Measurements from ENCODE around the gene ALAD. TPM values are rescaled to one million over a fixed set of nuclear protein-coding genes. Genes with fewer than 3 reads are reported as not detected.

The ALAD gene
- total and polyA plus RNA-seq, 2 of the 13 experiments (the other 11 are each of a cell fraction or from before 2014, with no cell fraction given): 21.8 to 30.1 TPM

GRCh38 chr9:113356686-113357292 lies 44.3 kb downstream of the ALAD start (continued):
- no peak for TF ChIP-seq RERE (CRISPR knock-in tag; IDR thresholded peaks at IDR 0.05; ENCODE audit: low read depth)
- no peak for TF ChIP-seq AHDC1 (CRISPR knock-in tag; IDR thresholded peaks at IDR 0.05; ENCODE audit: borderline replicate concordance)

All from HepG2 (cell line).